Activated CD8-positive, alpha-beta memory T cell treated with anti-CD3 and anti-CD28 coated beads for 24 hours (primary cell): Measurements from ENCODE around the gene GAS2.

Source experiments
- DNase-seq: peaks from one replicate; pipeline ENCODE4 v3.0.0-alpha.2; 2020

GAS2 gene

GRCh38 chr11:22674470-22675439 is 8.3 kb downstream of the GAS2 start:
- DNase-seq: no peak

GRCh38 chr11:22677153-22677903 is 10.9 kb downstream of the GAS2 start:
- no peak for DNase-seq

- no peak for DNase-seq
These were observed 14.2 kb downstream of the GAS2 start for GRCh38 chr11:22680628-22681027.

GRCh38 chr11:22681281-22681812 is 14.9 kb downstream of the GAS2 start:
- DNase-seq: no peak

- DNase-seq: no peak
These were observed 17.7 kb downstream of the GAS2 start for GRCh38 chr11:22684082-22684481.

GRCh38 chr11:22685111-22685510 is 18.7 kb downstream of the GAS2 start:
- no peak for DNase-seq

- DNase-seq: no peak
These were observed 22.5 kb downstream of the GAS2 start for GRCh38 chr11:22688914-22689313.

GRCh38 chr11:22690257-22690656 is 23.8 kb downstream of the GAS2 start:
- DNase-seq: no peak

GRCh38 chr11:22690871-22691270 is 24.5 kb downstream of the GAS2 start:
- DNase-seq: no peak

GRCh38 chr11:22699388-22699787 is 33.0 kb downstream of the GAS2 start:
- DNase-seq: no peak

GRCh38 chr11:22702031-22702430 is 35.6 kb downstream of the GAS2 start:
- no peak for DNase-seq

GRCh38 chr11:22703040-22703439 is 36.6 kb downstream of the GAS2 start:
- DNase-seq: no peak

- no peak for DNase-seq
These were observed 37.2 kb downstream of the GAS2 start for GRCh38 chr11:22703591-22703990.

- no peak for DNase-seq
These were observed 40.9 kb downstream of the GAS2 start for GRCh38 chr11:22707119-22707899.

GRCh38 chr11:22711071-22711770 is 44.8 kb downstream of the GAS2 start:
- no peak for DNase-seq

GRCh38 chr11:22711880-22712279 is 45.5 kb downstream of the GAS2 start:
- no peak for DNase-seq

GRCh38 chr11:22713336-22713735 is 46.9 kb downstream of the GAS2 start:
- DNase-seq: no peak

GRCh38 chr11:22715971-22716370 is 49.6 kb downstream of the GAS2 start:
- no peak for DNase-seq

GRCh38 chr11:22720457-22720856 is 54.0 kb downstream of the GAS2 start:
- DNase-seq: no peak

- no peak for DNase-seq
These were observed 56.9 kb downstream of the GAS2 start for GRCh38 chr11:22723274-22723673.

- no peak for DNase-seq
These were observed 58.7 kb downstream of the GAS2 start for GRCh38 chr11:22725079-22725478.
